Mucosa of rectum (tissue), 2 donors: ENCODE data around the gene GBP6.
"Not testable (repeated sequence)": the region's sequence is repeated elsewhere in the genome, so short reads cannot be mapped to it uniquely, and the experiment has no call there.

ENCODE experiments used
- H3K27ac ChIP-seq, 2 donors: one replicate each; pipeline ENCODE4 v1.7.0; 2013; ENCODE audit warnings: inconsistent platforms in 2 of 2, low read depth in 2 of 2, low read length in 2 of 2
- H3K27me3 ChIP-seq, 2 donors: one replicate each; pipeline ENCODE4 v1.7.0; 2013; ENCODE audit warnings: low read length in 2 of 2; ENCODE audit not compliant: control insufficient read depth in 2 of 2, insufficient read depth in 2 of 2
- H3K36me3 ChIP-seq, 2 donors: one replicate each; pipeline ENCODE4 v1.7.0; 2013; ENCODE audit warnings: low read length in 2 of 2; ENCODE audit not compliant: control insufficient read depth in 2 of 2, insufficient read depth in 2 of 2
- H3K4me1 ChIP-seq, 2 donors: one replicate each; pipeline ENCODE4 v1.7.0; 2013; ENCODE audit warnings: low read length in 2 of 2, mild to moderate bottlenecking in 1 of 2; ENCODE audit not compliant: control insufficient read depth in 2 of 2, insufficient read depth in 2 of 2
- H3K4me3 ChIP-seq, 2 donors: one replicate each; pipeline ENCODE4 v1.7.0; 2013; ENCODE audit warnings: low read length in 2 of 2
- H3K9ac ChIP-seq, 2 donors: one replicate each; pipeline ENCODE4 v1.7.0; 2013; ENCODE audit warnings: low read length in 2 of 2, low read depth in 1 of 2, mild to moderate bottlenecking in 1 of 2
- H3K9me3 ChIP-seq, 2 donors: one replicate each; pipeline ENCODE4 v1.7.0; 2013; ENCODE audit warnings: low read length in 2 of 2; ENCODE audit not compliant: control insufficient read depth in 2 of 2
- donor health status: healthy.
- donor health status: Normal muscosa, but diverticular disease.

GBP6 gene, protein sequence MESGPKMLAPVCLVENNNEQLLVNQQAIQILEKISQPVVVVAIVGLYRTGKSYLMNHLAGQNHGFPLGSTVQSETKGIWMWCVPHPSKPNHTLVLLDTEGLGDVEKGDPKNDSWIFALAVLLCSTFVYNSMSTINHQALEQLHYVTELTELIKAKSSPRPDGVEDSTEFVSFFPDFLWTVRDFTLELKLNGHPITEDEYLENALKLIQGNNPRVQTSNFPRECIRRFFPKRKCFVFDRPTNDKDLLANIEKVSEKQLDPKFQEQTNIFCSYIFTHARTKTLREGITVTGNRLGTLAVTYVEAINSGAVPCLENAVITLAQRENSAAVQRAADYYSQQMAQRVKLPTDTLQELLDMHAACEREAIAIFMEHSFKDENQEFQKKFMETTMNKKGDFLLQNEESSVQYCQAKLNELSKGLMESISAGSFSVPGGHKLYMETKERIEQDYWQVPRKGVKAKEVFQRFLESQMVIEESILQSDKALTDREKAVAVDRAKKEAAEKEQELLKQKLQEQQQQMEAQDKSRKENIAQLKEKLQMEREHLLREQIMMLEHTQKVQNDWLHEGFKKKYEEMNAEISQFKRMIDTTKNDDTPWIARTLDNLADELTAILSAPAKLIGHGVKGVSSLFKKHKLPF

DNA sequence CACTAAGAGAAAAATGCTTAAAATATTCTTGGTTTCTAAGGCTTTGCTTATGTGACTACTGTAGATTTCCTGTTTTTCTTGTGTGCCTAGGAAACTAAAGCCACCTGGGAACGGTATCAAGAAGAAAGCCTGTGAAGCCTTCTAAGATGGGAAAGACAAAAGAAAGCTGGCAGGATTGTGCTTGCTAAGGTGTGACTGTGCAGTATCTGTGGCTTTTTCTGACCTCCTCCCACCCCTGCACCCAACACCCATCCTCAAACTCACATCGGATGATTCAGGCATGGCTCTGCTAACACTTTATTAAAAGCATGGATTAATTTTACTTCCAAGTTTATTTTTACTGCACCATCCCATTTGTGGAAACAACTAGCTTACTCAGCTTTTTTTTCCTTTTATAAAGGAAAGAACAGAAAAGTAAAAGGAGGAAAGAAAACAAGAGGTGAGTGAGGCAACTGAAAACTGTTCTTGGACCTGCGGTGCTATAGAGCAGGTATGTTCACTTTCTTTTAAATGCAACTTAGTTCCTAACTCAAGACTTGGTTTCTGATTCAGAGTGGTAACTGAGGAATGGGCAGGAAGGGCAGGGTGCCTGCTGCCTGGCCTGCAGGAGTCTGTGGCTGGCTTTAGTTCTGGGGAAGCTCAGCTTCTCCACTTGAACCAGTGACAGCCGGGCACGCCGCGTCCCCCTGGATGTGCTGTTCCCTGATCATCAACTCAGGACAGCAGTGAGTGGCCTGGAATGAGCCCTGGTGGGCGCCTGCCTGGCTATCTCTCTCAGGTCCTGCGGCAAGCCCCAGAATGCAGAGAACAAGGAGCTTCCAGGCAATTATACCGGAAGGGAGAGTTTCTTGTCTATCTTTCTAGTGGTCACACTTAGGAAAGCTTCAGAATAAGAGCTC lies at the start of gene GBP6:
TSS of gene GBP6 (plus strand) at position 422 of the 899 bp plus-strand sequence. CDS start 4,493 bp downstream, outside the sequence.
- H3K4me3 ChIP-seq = no peak within 1 kb of the TSS

DNA sequence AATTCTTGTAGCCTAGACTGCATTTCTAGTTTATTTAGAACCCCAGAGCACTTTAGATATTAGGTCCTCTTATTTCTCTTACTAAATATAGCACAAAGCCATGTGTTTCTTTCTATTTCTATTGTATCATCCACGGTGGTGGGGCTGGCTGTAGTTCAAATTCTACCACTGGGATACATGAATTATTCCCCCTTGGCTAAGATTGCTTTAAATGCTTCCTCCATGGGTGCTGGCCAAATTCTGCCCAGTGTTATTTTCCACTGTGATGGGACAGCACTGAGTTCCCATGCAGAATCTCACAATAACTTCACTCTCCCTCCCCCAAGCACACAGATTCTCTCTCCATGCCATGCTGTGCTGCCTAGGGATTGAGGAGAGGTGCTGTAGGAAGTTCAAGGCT lies 41.5 kb upstream of the GBP6 start:
- Histone ChIP-seq H3K9ac (no peak overlapping the region), H3K4me3 (no peak overlapping the region), H3K36me3 (no peaks in the 10 kb centered on the region), H3K9me3 (no peaks in the 10 kb centered on the region), H3K4me1 (no peaks in the 10 kb centered on the region), H3K27me3 (no peaks in the 10 kb centered on the region), H3K27ac (no peak overlapping the region)

More for the DNA sequence above, at the start of gene GBP6:
- no peaks in the 10 kb centered on the region for H3K27me3 ChIP-seq
- H3K27ac ChIP-seq = no peak within 1 kb of the TSS
- no peak within 1 kb of the TSS for H3K9ac ChIP-seq
- no peaks in the 10 kb centered on the region for H3K9me3 ChIP-seq
- no peaks in the 10 kb centered on the region for H3K36me3 ChIP-seq
- H3K4me1 ChIP-seq = no peaks in the 10 kb centered on the region

DNA sequence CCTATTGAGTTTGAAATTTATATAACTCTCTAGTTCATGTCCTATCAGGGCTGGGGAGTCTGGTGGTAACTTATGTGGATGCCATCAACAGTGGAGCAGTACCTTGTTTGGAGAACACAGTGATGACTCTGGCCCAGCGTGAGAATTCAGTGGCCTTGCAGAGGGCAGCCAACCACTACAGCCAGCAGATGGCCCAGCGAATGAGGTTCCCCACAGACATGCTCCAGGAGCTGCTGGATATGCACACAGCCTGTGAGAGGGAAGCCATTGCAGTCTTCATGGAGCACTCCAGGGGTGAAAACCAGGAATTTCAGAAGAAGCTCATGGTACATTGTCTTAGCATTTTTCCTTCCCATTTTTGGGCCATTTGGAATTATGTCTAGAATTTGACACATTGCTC lies 32.0 kb upstream of the GBP6 start:
- Histone ChIP-seq H3K4me3 (no peak overlapping the region), H3K4me1 (no peaks in the 10 kb centered on the region), H3K9me3 (no peaks in the 10 kb centered on the region), H3K9ac (no peak overlapping the region), H3K27me3 (no peaks in the 10 kb centered on the region), H3K36me3 (no peaks in the 10 kb centered on the region), H3K27ac (no peak overlapping the region)

DNA sequence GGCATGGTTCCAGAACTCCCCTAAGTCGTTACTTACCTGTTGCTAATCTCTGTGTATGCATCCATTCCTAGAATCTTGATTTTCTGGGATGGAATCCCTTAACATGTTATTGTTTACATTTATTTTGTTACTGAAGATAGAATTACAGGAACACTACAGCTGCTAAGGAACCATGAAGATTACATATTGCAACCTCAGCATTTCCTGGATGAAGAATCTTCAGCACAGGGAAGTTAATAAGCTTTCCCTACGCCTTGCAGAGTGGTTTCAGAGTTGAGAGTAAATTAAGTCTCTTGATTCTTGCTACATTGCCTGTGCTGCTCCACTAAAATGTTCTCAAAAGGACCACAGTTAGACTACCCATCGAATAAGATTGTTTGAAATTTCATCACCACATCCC lies 31.4 kb upstream of the GBP6 start:
- no peaks in the 10 kb centered on the region for H3K9me3 ChIP-seq
- no peaks in the 10 kb centered on the region for H3K4me1 ChIP-seq
- H3K9ac ChIP-seq = no peak overlapping the region
- H3K36me3 ChIP-seq = no peaks in the 10 kb centered on the region
- H3K4me3 ChIP-seq = no peak overlapping the region
- H3K27ac ChIP-seq = no peak overlapping the region
- H3K27me3 ChIP-seq = no peaks in the 10 kb centered on the region

DNA sequence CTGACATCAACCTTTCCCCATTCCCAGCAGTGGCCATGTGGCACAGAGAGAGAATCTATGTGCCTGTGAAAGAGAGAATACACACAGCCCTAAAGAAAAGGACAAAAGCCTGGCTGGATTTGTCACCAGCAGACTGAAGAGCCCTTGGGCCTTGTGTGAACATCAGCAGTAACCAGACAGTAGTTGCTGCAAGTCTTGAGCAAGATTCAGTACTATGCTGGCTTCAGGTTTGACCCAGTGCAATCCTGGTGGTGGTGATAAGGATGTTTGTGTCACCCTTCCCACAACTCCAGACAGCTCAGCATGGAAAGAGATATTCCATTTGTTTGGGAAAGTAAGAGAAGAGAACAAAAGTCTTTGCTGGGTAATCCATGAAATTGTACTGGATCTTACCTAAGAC lies 28.4 kb upstream of the GBP6 start:
- no peak overlapping the region for H3K4me3 ChIP-seq
- H3K27me3 ChIP-seq = no peaks in the 10 kb centered on the region
- no peaks in the 10 kb centered on the region for H3K9me3 ChIP-seq
- no peak overlapping the region for H3K9ac ChIP-seq
- no peak overlapping the region for H3K27ac ChIP-seq
- H3K36me3 ChIP-seq = no peaks in the 10 kb centered on the region
- no peaks in the 10 kb centered on the region for H3K4me1 ChIP-seq

DNA sequence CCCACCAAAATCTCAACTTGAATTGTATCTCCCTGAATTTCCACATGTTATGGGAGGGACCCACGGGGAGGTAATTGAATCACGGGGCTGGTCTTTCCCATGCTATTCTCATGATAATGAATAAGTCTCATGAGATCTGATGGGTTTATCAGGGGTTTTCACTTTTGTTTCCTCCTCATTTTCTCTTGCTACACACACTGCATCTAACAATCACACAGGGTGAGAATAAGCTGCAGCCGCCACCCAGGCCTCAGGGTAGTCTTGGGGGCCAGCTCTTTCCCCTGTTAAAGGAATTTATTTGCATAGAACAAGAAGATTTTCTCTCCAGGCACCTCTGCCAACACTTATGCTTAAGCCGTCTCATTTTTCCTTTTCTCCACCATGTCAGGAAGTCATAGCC lies 26.0 kb upstream of the GBP6 start:
- H3K27me3 ChIP-seq = no peaks in the 10 kb centered on the region
- no peak overlapping the region for H3K4me3 ChIP-seq
- no peak overlapping the region for H3K27ac ChIP-seq
- no peaks in the 10 kb centered on the region for H3K36me3 ChIP-seq
- no peak overlapping the region for H3K9ac ChIP-seq
- H3K4me1 ChIP-seq = no peaks in the 10 kb centered on the region
- H3K9me3 ChIP-seq = no peaks in the 10 kb centered on the region

DNA sequence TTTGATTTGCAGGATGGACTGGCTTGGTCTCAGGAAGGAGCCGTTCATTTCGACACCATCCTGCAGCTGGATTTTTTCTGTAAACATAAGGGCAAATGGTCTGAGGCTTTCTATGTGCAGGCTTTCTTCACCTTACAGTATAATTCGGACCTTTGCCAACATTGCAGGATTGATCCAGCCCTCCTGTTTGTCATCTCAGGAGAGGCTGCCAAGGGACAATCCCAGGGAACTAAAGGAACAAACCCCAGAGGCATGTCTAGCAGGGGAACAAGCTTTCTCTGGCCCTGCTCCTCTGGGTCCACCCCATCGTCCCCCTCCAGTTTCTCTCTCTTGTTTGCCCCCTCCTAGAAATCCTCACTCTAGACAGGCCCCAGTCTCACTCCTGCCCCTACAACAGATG lies 24.8 kb upstream of the GBP6 start:
- no peak overlapping the region for H3K9ac ChIP-seq
- H3K36me3 ChIP-seq = no peaks in the 10 kb centered on the region
- H3K9me3 ChIP-seq = no peaks in the 10 kb centered on the region
- no peak overlapping the region for H3K4me3 ChIP-seq
- H3K27me3 ChIP-seq = no peaks in the 10 kb centered on the region
- no peaks in the 10 kb centered on the region for H3K4me1 ChIP-seq
- H3K27ac ChIP-seq = no peak overlapping the region

DNA sequence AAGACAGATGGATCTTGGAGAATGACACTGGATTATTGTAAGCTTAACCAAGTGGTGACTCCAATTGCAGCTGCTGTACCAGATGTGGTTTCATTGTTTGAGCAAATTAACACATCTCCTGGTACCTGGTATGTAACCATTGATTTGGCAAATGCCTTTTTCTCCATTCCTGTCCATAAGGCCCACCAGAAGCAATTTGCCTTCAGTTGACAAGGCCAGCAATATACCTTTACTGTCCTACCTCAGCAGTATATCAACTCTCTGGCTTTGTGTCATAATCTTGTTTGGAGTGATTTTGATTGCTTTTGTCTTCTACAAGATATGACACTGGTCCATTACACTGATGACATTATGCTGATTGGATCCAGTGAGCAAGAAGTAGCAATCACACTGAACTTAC lies 18.4 kb upstream of the GBP6 start:
- not testable (repeated sequence) for H3K27ac ChIP-seq, H3K9me3 ChIP-seq, H3K4me3 ChIP-seq, H3K9ac ChIP-seq, H3K36me3 ChIP-seq, H3K4me1 ChIP-seq, H3K27me3 ChIP-seq

DNA sequence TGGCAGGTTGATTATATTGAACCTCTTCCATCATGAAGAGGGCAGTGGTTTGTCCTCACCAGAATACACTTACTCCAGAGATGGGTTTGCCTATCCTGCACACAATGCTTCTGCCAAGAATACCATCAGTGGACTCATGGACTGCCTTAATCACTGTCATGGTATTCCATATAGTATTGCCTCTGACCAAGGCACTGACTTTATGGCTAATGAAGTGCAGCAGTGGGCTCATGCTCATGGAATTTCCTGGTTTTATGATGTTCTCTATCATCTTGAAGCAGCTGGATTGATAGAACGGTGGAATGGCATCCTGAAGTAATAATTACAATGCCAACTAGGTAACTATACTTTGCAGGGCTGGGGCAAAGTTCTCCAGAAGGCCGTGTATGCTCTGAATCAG lies 16.6 kb upstream of the GBP6 start:
- Histone ChIP-seq H3K27ac (no peak overlapping the region), H3K36me3 (no peaks in the 10 kb centered on the region), H3K9ac (no peak overlapping the region), H3K27me3 (no peaks in the 10 kb centered on the region), H3K4me1 (no peaks in the 10 kb centered on the region), H3K4me3 (no peak overlapping the region), H3K9me3 (no peaks in the 10 kb centered on the region)

DNA sequence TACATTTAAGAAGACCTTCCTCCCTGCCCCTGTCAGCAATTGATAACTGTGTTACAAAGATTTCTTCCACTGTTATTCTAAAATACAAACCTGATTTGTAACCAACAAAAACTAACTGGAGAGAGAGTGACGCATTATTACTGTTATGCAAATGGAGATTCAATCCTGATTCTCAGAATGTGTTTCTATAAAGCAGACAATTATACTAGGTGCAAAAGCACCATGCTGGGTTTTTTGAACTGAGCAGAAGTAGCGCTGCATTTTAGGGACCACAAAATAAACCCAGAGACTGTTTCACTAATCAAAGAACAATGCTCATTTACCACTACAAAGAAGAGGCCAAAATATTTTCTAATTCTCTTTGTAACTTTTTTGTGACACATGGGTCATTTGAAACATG lies 13.6 kb upstream of the GBP6 start:
- Histone ChIP-seq H3K4me1 (no peaks in the 10 kb centered on the region), H3K27ac (no peak overlapping the region), H3K9me3 (no peaks in the 10 kb centered on the region)

More for the DNA sequence above, 13.6 kb upstream of the GBP6 start:
- H3K9ac ChIP-seq = no peak overlapping the region
- no peak overlapping the region for H3K4me3 ChIP-seq
- no peaks in the 10 kb centered on the region for H3K36me3 ChIP-seq
- H3K27me3 ChIP-seq = no peaks in the 10 kb centered on the region
